GM12891 (cell line): ENCODE results near the gene COLGALT1.

Experiments used
- POLR2A ChIP-seq: IDR thresholded peaks from 2 replicates; pipeline ENCODE4 v1.6.1; 2011; ENCODE audit warnings: low read depth, low read length, control low read depth
- POLR2AphosphoS5 ChIP-seq: IDR thresholded peaks from 2 replicates; pipeline ENCODE4 v1.6.1; 2011; ENCODE audit warnings: low read depth, low read length, control low read depth

- no peak for TF ChIP-seq POLR2A
- TF ChIP-seq POLR2AphosphoS5, result no peak
Measured at GRCh38 chr19:17576758-17577456, 21.5 kb downstream of the COLGALT1 start.
